Measurements from ENCODE around the gene CRIP1.

DNA sequence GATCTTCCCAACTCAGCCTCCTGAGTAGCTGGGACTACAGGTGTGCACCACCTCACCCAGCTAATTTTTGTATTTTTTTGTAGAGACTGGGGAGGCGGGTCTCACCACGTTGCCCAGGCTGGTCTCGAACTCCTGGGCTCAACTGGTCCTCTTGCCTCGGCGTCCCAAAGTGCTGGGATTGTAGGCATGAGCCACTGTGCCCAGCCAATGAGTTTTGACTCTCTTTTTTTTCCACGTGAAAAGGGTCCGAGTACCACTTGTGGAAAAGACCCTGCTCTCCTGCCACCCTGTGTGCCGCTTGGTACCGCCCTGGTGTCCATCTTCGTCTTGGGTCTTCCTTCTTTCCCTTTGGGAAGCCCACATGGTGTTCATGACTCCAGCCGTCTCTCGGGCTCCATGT lies 21.9 kb downstream of the CRIP1 start:
- TF ChIP-seq REST (IDR thresholded peaks at IDR 0.05; ENCODE audit: unreplicated experiment) (no peak), ZNF331 (CRISPR knock-in tag; IDR thresholded peaks at IDR 0.05; ENCODE audit: low read depth) (no peak), POLR2AphosphoS5 (IDR thresholded peaks at IDR 0.05; ENCODE audit: low read depth) (no peak), STAT1 (IDR thresholded peaks at IDR 0.05; ENCODE audit: unreplicated experiment) (no peak), NANOG (IDR thresholded peaks at IDR 0.05; ENCODE audit: borderline replicate concordance) (no peak), ZNF462 (CRISPR knock-in tag; IDR thresholded peaks at IDR 0.05) (no peak), EZH2 (IDR thresholded peaks at IDR 0.05; ENCODE audit: low read depth, unreplicated experiment) (no peak), JUNB (IDR thresholded peaks at IDR 0.05; ENCODE audit: unreplicated experiment) (no peak), EZH2phosphoT487 (IDR thresholded peaks at IDR 0.05; ENCODE audit: unreplicated experiment) (no peak), CREB1 (CRISPR knock-in tag; IDR thresholded peaks at IDR 0.05; ENCODE audit: low read depth) (no peak)
- TF ChIP-seq, protein P1, sequence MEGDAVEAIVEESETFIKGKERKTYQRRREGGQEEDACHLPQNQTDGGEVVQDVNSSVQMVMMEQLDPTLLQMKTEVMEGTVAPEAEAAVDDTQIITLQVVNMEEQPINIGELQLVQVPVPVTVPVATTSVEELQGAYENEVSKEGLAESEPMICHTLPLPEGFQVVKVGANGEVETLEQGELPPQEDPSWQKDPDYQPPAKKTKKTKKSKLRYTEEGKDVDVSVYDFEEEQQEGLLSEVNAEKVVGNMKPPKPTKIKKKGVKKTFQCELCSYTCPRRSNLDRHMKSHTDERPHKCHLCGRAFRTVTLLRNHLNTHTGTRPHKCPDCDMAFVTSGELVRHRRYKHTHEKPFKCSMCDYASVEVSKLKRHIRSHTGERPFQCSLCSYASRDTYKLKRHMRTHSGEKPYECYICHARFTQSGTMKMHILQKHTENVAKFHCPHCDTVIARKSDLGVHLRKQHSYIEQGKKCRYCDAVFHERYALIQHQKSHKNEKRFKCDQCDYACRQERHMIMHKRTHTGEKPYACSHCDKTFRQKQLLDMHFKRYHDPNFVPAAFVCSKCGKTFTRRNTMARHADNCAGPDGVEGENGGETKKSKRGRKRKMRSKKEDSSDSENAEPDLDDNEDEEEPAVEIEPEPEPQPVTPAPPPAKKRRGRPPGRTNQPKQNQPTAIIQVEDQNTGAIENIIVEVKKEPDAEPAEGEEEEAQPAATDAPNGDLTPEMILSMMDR (conservative IDR thresholded peaks at IDR 0.05; ENCODE audit: low read depth in 2 of 2) = no peak

All from GM23338 (cell line).